GM12878 (cell line): ENCODE results near the gene KIRREL1.

Experiments
- GABPA ChIP-seq: IDR thresholded peaks from 2 replicates; pipeline ENCODE4 v1.6.1; 2014; ENCODE audit warnings: antibody characterized with exemption, low read depth, mild to moderate bottlenecking, inconsistent platforms
- POLR2AphosphoS5 ChIP-seq: IDR thresholded peaks from 2 replicates; pipeline ENCODE4 v1.6.1; 2011; ENCODE audit warnings: mild to moderate bottlenecking, low read length, inconsistent platforms
- SIX5 ChIP-seq: IDR thresholded peaks from 2 replicates; pipeline ENCODE4 v1.6.1; 2011; ENCODE audit warnings: mild to moderate bottlenecking, low read depth, low read length, moderate library complexity; ENCODE audit not compliant: severe bottlenecking
- SMC3 ChIP-seq: IDR thresholded peaks from 2 replicates; pipeline ENCODE4 v1.6.1; 2011; ENCODE audit warnings: low read length, improper control_type of control experiment, borderline replicate concordance
- TAF1 ChIP-seq: IDR thresholded peaks from 2 replicates; pipeline ENCODE4 v1.6.1; 2011; ENCODE audit warnings: mild to moderate bottlenecking, low read depth, low read length, borderline replicate concordance
- TCF12 ChIP-seq: IDR thresholded peaks from 2 replicates; pipeline ENCODE4 v1.6.1; 2011; ENCODE audit warnings: low read depth, mild to moderate bottlenecking, low read length
- TCF7 ChIP-seq: IDR thresholded peaks from 2 replicates; pipeline ENCODE4 v1.6.1; 2014; ENCODE audit warnings: antibody characterized with exemption, borderline replicate concordance
- ZNF622 ChIP-seq: fragments of 450-650 bp; IDR thresholded peaks from 2 replicates; pipeline ENCODE4 v1.6.1; 2017; ENCODE audit warnings: mild to moderate bottlenecking, inconsistent platforms
- TF ChIP-seq, protein P1 (sequence below): fragments of 450-650 bp; IDR thresholded peaks from 2 replicates; pipeline ENCODE4 v1.6.1; 2017; ENCODE audit warnings: mild to moderate bottlenecking
- TF ChIP-seq, protein P2 (sequence below), 3 experiments: IDR thresholded peaks in 2 of 3; conservative IDR thresholded peaks in 1 of 3; 2 replicates each; pipeline ENCODE4 v1.5.1; 2011; ENCODE audit warnings: low read depth in 3 of 3, low read length in 3 of 3, mild to moderate bottlenecking in 3 of 3, control low read depth in 2 of 3, moderate library complexity in 2 of 3, inconsistent platforms in 1 of 3, mixed read lengths in 1 of 3; ENCODE audit not compliant: control insufficient read depth in 2 of 3, insufficient read depth in 1 of 3; ENCODE audit errors: extremely low read depth in 1 of 3
- TF ChIP-seq, protein P3 (sequence below): IDR thresholded peaks from 2 replicates; pipeline ENCODE4 v1.6.1; 2012; ENCODE audit warnings: low read depth, low read length, improper control_type of control experiment

DNA sequence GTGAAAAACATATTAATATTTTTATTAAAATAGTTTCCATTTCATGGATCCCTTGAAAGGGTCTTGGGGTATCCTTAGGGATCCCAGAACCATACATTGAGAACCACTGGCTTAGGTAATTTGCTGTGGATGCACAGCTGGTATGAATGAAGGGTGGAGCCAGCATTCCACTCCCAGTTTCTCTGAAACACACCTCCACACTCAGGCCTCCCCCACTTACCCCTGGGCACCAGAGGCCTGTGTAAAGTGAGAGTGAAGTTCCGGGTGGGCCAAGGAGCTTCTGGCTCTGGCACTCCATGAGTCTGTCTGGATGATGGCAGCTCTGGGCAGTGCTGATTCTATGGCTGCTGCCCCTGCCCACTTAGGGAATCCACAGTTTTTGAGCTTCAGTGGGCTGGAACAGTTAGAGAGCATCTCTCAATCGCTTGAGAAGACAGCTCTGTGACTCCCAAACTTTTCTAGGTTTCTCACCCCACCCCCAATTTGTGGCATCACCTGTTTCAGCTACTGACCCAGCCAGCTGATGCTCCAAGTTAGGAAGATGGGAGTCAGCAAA is 129.5 kb downstream of the KIRREL1 start:
- TF ChIP-seq TCF7 = no peak
- TF ChIP-seq, protein P1, sequence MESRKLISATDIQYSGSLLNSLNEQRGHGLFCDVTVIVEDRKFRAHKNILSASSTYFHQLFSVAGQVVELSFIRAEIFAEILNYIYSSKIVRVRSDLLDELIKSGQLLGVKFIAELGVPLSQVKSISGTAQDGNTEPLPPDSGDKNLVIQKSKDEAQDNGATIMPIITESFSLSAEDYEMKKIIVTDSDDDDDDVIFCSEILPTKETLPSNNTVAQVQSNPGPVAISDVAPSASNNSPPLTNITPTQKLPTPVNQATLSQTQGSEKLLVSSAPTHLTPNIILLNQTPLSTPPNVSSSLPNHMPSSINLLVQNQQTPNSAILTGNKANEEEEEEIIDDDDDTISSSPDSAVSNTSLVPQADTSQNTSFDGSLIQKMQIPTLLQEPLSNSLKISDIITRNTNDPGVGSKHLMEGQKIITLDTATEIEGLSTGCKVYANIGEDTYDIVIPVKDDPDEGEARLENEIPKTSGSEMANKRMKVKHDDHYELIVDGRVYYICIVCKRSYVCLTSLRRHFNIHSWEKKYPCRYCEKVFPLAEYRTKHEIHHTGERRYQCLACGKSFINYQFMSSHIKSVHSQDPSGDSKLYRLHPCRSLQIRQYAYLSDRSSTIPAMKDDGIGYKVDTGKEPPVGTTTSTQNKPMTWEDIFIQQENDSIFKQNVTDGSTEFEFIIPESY = no peak
- TF ChIP-seq, protein P2, sequence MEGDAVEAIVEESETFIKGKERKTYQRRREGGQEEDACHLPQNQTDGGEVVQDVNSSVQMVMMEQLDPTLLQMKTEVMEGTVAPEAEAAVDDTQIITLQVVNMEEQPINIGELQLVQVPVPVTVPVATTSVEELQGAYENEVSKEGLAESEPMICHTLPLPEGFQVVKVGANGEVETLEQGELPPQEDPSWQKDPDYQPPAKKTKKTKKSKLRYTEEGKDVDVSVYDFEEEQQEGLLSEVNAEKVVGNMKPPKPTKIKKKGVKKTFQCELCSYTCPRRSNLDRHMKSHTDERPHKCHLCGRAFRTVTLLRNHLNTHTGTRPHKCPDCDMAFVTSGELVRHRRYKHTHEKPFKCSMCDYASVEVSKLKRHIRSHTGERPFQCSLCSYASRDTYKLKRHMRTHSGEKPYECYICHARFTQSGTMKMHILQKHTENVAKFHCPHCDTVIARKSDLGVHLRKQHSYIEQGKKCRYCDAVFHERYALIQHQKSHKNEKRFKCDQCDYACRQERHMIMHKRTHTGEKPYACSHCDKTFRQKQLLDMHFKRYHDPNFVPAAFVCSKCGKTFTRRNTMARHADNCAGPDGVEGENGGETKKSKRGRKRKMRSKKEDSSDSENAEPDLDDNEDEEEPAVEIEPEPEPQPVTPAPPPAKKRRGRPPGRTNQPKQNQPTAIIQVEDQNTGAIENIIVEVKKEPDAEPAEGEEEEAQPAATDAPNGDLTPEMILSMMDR (IDR thresholded peaks at IDR 0.05 in 2 of 3, conservative IDR thresholded peaks at IDR 0.05 in 1 of 3; ENCODE audit: control insufficient read depth in 2 of 3, extremely low read depth in 1 of 3, insufficient read depth in 1 of 3, low read depth in 3 of 3, low read length in 3 of 3) = no peak
- TF ChIP-seq, protein P3, sequence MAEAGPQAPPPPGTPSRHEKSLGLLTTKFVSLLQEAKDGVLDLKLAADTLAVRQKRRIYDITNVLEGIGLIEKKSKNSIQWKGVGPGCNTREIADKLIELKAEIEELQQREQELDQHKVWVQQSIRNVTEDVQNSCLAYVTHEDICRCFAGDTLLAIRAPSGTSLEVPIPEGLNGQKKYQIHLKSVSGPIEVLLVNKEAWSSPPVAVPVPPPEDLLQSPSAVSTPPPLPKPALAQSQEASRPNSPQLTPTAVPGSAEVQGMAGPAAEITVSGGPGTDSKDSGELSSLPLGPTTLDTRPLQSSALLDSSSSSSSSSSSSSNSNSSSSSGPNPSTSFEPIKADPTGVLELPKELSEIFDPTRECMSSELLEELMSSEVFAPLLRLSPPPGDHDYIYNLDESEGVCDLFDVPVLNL = no peak
- no peak for TF ChIP-seq SIX5
- no peak for TF ChIP-seq SMC3
- TF ChIP-seq ZNF622 = no peak
- no peak for TF ChIP-seq TCF12
- TF ChIP-seq GABPA = no peak
- TF ChIP-seq TAF1 = no peak
- TF ChIP-seq POLR2AphosphoS5 = no peak
